ENCODE data around the gene ZSCAN26. TPM values are rescaled to one million over a fixed set of nuclear protein-coding genes. Genes with fewer than 3 reads are reported as not detected.

Gene ZSCAN26
- total RNA-seq, result 9.8 and 10.8 TPM in 2 replicates

GRCh38 chr6:28266962-28267694 is at the start of gene ZSCAN26:
ZSCAN26 (plus strand) TSS chr6:28267143; CDS start chr6:28271920, 4,777 bp downstream.

GRCh38 chr6:28225056-28225834 is 41.7 kb upstream of the ZSCAN26 start, which contains the start of gene ZSCAN9:
ZSCAN9 (plus strand) TSS chr6:28225275; CDS start chr6:28227085, 1,810 bp downstream.

GRCh38 chr6:28252009-28252975 is 14.7 kb upstream of the ZSCAN26 start, which contains the start of gene ZKSCAN4:
ZKSCAN4 (minus strand) TSS chr6:28252269; CDS start chr6:28251980, 289 bp downstream.

GRCh38 chr6:28258877-28259777 is 7.8 kb upstream of the ZSCAN26 start, which contains the start of gene NKAPL:
NKAPL (plus strand) TSS chr6:28259297; CDS start chr6:28259372, 75 bp downstream.

GRCh38 chr6:28281288-28282064 is 14.5 kb downstream of the ZSCAN26 start, which contains the start of gene PGBD1:
PGBD1 (plus strand) TSS chr6:28281572; CDS start chr6:28283814, 2,242 bp downstream.

Other genes starting within 250 kb of the ZSCAN26 start
- gene ZNF165, start 186.6 kb upstream of the ZSCAN26 start, total RNA-seq, result 0.89 and 1.1 TPM in 2 replicates
- 2.4 and 3.5 TPM in 2 replicates for gene ZSCAN16, start 142.5 kb upstream of the ZSCAN26 start, total RNA-seq
- 4.6 and 12.3 TPM in 2 replicates for gene ZKSCAN8, start 125.3 kb upstream of the ZSCAN26 start, total RNA-seq
- gene ZSCAN9, start 41.9 kb upstream of the ZSCAN26 start, total RNA-seq, result 8.1 and 11.8 TPM in 2 replicates
- gene ZKSCAN4, start 14.9 kb upstream of the ZSCAN26 start, total RNA-seq, result 1.6 and 5.2 TPM in 2 replicates
- 0.16 and 0.63 TPM in 2 replicates for gene NKAPL, start 7.8 kb upstream of the ZSCAN26 start, total RNA-seq
- gene PGBD1, start 14.4 kb downstream of the ZSCAN26 start, total RNA-seq, result 2.5 and 4.9 TPM in 2 replicates
- 2.1 and 2.9 TPM in 2 replicates for gene ZSCAN31, start 69.0 kb downstream of the ZSCAN26 start, total RNA-seq
- gene ZKSCAN3, start 82.8 kb downstream of the ZSCAN26 start, total RNA-seq, result 2.1 and 3.2 TPM in 2 replicates
- gene ZSCAN12, start 132.6 kb downstream of the ZSCAN26 start, total RNA-seq, result 3.3 and 3.5 TPM in 2 replicates
- 0.65 and 7.4 TPM in 2 replicates for gene ZSCAN23, start 176.3 kb downstream of the ZSCAN26 start, total RNA-seq
- not detected in 2 replicates for gene GPX6, start 248.7 kb downstream of the ZSCAN26 start, total RNA-seq

All from mesangial cell (primary cell).